C4-2B (cell line): ENCODE data around the gene SORCS1.

Source experiments
- ZFX ChIP-seq: fragments of 450-650 bp; IDR thresholded peaks from 2 replicates; pipeline ENCODE4 v1.6.1; 2017
- TF ChIP-seq, protein P1 (sequence below): fragments of 450-650 bp; conservative IDR thresholded peaks from 2 replicates; pipeline ENCODE4 v1.5.1; 2017; ENCODE audit warnings: mild to moderate bottlenecking

DNA sequence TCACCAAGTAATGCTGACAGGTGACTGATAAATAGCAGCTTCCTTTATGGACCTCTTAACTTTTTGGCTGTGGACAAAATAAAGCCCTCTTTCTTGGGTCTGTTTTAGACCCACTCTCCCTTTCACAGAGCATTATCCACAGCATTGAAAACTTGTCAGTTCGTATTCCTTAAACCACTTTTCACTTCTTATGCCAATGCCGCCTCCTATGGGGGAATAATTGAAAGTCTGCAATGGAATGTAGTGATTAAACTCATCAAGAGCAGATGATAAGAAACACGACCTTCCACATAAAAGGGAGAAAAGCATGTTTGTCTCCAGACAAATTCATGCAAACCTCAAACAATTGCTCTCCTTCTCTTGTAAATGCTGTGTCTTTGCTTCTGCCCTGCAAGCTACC is 153.4 kb downstream of the SORCS1 start:
- TF ChIP-seq, protein P1, sequence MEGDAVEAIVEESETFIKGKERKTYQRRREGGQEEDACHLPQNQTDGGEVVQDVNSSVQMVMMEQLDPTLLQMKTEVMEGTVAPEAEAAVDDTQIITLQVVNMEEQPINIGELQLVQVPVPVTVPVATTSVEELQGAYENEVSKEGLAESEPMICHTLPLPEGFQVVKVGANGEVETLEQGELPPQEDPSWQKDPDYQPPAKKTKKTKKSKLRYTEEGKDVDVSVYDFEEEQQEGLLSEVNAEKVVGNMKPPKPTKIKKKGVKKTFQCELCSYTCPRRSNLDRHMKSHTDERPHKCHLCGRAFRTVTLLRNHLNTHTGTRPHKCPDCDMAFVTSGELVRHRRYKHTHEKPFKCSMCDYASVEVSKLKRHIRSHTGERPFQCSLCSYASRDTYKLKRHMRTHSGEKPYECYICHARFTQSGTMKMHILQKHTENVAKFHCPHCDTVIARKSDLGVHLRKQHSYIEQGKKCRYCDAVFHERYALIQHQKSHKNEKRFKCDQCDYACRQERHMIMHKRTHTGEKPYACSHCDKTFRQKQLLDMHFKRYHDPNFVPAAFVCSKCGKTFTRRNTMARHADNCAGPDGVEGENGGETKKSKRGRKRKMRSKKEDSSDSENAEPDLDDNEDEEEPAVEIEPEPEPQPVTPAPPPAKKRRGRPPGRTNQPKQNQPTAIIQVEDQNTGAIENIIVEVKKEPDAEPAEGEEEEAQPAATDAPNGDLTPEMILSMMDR, result peak; percentile 30
- no peak for TF ChIP-seq ZFX
